HG03378 (cell line): ENCODE measurements around the gene TIAM2.

ENCODE experiments used
- ATAC-seq: cut with Tn5 transposase; IDR thresholded peaks from one replicate; pipeline ENCODE4 v1.9.1; 2021; ENCODE audit warnings: mild to moderate bottlenecking, moderate library complexity; ENCODE audit not compliant: unreplicated experiment

TIAM2 gene

GRCh38 chr6:155272353-155273232 lies 277.5 kb downstream of the TIAM2 start:
- no peak for ATAC-seq

GRCh38 chr6:155273431-155273830 lies 278.3 kb downstream of the TIAM2 start:
- no peak for ATAC-seq

GRCh38 chr6:155274106-155274505 lies 279.0 kb downstream of the TIAM2 start:
- ATAC-seq: no peak

- no peak for ATAC-seq
Observed at GRCh38 chr6:155274533-155274932, 279.4 kb downstream of the TIAM2 start.

- no peak for ATAC-seq
Observed at GRCh38 chr6:155275808-155276480, 280.8 kb downstream of the TIAM2 start.

GRCh38 chr6:155276638-155277037 lies 281.5 kb downstream of the TIAM2 start:
- ATAC-seq: no peak

- no peak for ATAC-seq
Observed at GRCh38 chr6:155278319-155279049, 283.4 kb downstream of the TIAM2 start.

- ATAC-seq: no peak
Observed at GRCh38 chr6:155284775-155285174, 289.7 kb downstream of the TIAM2 start.

- ATAC-seq: no peak
Observed at GRCh38 chr6:155287762-155288161, 292.6 kb downstream of the TIAM2 start.

- no peak for ATAC-seq
Observed at GRCh38 chr6:155290491-155290890, 295.4 kb downstream of the TIAM2 start.

GRCh38 chr6:155291291-155291690 lies 296.2 kb downstream of the TIAM2 start:
- ATAC-seq: no peak

- ATAC-seq: no peak
Observed at GRCh38 chr6:155292711-155293110, 297.6 kb downstream of the TIAM2 start.

GRCh38 chr6:155297669-155298068 lies 302.6 kb downstream of the TIAM2 start:
- ATAC-seq: no peak

- no peak for ATAC-seq
Observed at GRCh38 chr6:155301867-155302266, 306.8 kb downstream of the TIAM2 start.

- no peak for ATAC-seq
Observed at GRCh38 chr6:155303361-155303870, 308.3 kb downstream of the TIAM2 start.

- ATAC-seq: no peak
Observed at GRCh38 chr6:155306958-155307357, 311.8 kb downstream of the TIAM2 start.
